ENCODE data around the gene C3orf18.

The C3orf18 gene

DNA sequence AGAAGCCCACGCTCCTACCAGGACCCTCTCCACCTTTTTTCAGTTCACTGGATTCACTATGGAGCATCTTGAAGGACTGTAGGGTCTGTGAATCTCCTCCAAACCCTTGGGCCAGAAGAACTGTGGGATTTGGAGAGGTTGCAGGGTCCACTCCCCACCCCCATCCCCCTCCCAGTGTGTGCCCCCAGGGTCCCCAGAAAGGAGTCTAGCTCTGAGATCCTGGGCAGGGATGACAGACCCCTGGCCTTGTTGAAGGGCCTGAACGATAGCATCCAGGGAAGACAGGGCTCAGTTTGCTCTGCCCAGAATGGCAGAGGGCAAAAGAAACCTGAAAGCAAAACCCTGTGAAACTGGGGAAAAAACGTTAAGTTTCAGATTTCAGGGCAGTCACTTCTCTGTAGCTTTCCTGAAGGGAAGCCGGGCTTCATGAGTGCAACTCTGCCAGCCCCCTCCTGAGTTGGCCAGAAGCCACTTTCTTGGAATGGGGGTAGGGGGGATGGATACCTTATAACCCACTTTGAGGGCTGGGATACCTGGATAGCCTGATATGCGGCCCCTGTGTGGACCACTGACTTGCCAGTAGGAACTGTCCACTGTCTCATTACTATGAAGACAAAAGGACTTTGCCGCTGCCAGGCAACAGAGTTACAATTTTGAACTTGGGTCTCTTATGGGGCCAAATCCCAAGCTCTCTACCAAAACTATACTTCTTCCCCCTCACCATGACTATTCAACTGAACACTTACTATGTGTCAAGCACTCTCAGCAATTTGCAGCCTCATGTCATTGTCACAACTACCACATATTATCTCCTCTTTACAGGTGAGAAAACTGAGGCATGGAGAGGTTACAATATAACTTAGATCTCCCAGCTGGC lies 45.7 kb upstream of the C3orf18 start:
- Histone ChIP-seq H2AFZ (ENCODE audit: low read depth) (no peak overlapping the region), H3K4me2 (peak overlapping the region; percentile 54; the same call in 1 of the 2 replicates), H4K20me1 (ENCODE audit: insufficient read depth) (no peaks in the 10 kb centered on the region), H3K27ac (no peak overlapping the region), H3K4me1 (ENCODE audit: low read depth, poor library complexity, severe bottlenecking) (peaks cover 23% of the 10 kb centered on the region), H3K79me2 (ENCODE audit: insufficient read depth, low read depth) (no peaks in the 10 kb centered on the region), H3K4me3 (IDR thresholded peaks at IDR 0.05; ENCODE audit: insufficient read depth, low read depth, low read length) (no peak overlapping the region), H3K9ac (no peak overlapping the region), H3K36me3 (ENCODE audit: insufficient read depth) (no peaks in the 10 kb centered on the region), H3K27me3 (ENCODE audit: insufficient read depth, low read depth) (no peaks in the 10 kb centered on the region)
- TF ChIP-seq, protein P1, sequence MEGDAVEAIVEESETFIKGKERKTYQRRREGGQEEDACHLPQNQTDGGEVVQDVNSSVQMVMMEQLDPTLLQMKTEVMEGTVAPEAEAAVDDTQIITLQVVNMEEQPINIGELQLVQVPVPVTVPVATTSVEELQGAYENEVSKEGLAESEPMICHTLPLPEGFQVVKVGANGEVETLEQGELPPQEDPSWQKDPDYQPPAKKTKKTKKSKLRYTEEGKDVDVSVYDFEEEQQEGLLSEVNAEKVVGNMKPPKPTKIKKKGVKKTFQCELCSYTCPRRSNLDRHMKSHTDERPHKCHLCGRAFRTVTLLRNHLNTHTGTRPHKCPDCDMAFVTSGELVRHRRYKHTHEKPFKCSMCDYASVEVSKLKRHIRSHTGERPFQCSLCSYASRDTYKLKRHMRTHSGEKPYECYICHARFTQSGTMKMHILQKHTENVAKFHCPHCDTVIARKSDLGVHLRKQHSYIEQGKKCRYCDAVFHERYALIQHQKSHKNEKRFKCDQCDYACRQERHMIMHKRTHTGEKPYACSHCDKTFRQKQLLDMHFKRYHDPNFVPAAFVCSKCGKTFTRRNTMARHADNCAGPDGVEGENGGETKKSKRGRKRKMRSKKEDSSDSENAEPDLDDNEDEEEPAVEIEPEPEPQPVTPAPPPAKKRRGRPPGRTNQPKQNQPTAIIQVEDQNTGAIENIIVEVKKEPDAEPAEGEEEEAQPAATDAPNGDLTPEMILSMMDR (conservative IDR thresholded peaks at IDR 0.05; ENCODE audit: low read depth, low read length): no peak

DNA sequence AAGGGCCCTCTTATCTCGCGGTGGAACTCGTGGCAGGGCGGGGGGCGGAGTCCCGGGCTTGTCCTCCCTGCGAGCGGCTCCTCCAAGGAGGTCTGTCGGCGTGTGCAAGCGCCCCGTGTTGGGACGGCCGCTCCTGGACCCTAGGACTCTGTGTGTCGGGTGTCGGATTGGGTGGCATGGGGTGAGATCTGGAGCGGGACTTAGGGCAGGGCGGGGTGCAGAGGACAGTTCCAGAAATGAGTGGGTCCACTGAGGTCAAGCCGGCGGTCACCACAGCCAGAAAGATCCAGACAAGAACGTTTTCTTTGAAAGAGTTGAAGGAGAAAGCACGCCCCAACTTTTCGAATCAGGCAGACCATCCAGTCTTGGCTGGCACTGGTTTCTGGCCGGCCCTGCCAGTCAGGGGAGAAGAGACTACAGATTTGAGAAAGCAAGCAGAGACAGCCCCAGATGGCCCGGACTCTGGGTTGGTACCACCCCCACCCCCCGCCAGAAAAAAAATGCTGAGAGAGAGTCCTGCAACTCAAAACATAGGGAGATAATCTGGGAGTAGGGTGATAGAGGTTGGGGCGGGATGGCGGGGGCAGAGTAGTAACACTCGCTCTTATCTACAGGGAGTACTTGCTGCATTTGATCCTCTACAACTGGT lies 44.8 kb upstream of the C3orf18 start:
- Histone ChIP-seq H3K4me3 (IDR thresholded peaks at IDR 0.05; ENCODE audit: insufficient read depth, low read depth, low read length) (no peak overlapping the region), H3K4me2 (peak overlapping the region; percentile 54; the same call in 1 of the 2 replicates), H3K27me3 (ENCODE audit: insufficient read depth, low read depth) (no peaks in the 10 kb centered on the region), H3K27ac (no peak overlapping the region), H3K4me1 (ENCODE audit: low read depth, poor library complexity, severe bottlenecking) (peaks cover 23% of the 10 kb centered on the region), H2AFZ (ENCODE audit: low read depth) (peak overlapping the region; percentile 67; the same call in 1 of the 2 replicates), H3K36me3 (ENCODE audit: insufficient read depth) (no peaks in the 10 kb centered on the region), H3K9ac (peak overlapping the region; percentile 49; the same call in 1 of the 2 replicates), H4K20me1 (ENCODE audit: insufficient read depth) (no peaks in the 10 kb centered on the region), H3K79me2 (ENCODE audit: insufficient read depth, low read depth) (no peaks in the 10 kb centered on the region)
- TF ChIP-seq, protein P1 (conservative IDR thresholded peaks at IDR 0.05; ENCODE audit: low read depth, low read length): no peak

DNA sequence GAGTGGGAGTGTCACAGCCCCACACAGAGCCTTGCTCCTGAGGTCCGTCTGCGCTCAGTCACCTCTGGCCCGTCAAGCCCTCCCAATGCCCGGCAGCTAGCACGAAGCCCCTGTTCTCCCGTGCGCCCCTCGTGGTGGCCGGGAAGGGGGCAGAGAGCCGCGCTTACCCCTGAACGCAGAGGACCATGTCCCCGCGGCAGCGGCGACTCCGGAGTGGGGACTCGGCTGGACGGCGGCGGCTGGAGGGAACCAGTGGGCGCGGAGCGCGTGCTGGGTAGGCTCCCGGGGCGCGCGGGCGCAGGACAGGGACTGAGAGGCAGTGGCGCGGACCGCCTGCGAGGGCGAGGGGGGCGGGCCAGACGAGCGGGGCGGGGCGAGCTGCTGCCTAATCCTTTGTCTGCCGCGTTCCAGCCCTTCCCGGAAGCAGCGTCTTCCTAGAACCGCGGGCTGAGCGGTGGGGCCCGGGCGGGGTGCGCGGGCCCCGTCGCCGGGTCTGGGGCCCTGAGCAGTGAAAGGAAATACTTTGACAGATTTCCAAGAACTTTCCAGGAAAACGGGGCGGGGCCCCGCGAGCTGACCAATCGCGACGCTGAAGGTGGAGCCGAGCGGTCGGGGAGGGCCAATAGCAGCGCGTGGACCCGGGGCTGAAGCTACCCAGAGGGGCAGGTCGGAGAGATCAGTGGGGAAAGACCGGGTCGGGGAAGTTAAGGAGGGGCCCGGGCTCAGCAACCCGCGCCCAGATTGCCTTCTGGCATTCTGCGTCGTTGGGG lies 44.1 kb upstream of the C3orf18 start, which contains the start of gene CISH:
Gene CISH, minus strand, starts transcription at position 311 of the 770 bp plus-strand sequence. Its CDS starts 124 bp downstream, at position 187.
- H3K4me1 ChIP-seq (ENCODE audit: low read depth, poor library complexity, severe bottlenecking): peaks cover 23% of the 10 kb centered on the region
- H3K9ac ChIP-seq: peak within 1 kb of the TSS; percentile 49; the same call in 1 of the 2 replicates
- no peak within 1 kb of the TSS for H3K4me3 ChIP-seq (IDR thresholded peaks at IDR 0.05; ENCODE audit: insufficient read depth, low read depth, low read length)
- H3K27ac ChIP-seq: no peak within 1 kb of the TSS; the same call in 1 of the 2 replicates
- TF ChIP-seq, protein P1 (conservative IDR thresholded peaks at IDR 0.05; ENCODE audit: low read depth, low read length): 0 out of 2 replicates have a peak, but pooled peaks have one; percentile 19
- no peaks in the 10 kb centered on the region for H3K27me3 ChIP-seq (ENCODE audit: insufficient read depth, low read depth)
- H4K20me1 ChIP-seq (ENCODE audit: insufficient read depth): no peaks in the 10 kb centered on the region
- H3K4me2 ChIP-seq: peak within 1 kb of the TSS; percentile 54
- H3K36me3 ChIP-seq (ENCODE audit: insufficient read depth): no peaks in the 10 kb centered on the region
- H2AFZ ChIP-seq (ENCODE audit: low read depth): peak within 1 kb of the TSS; percentile 67
- H3K79me2 ChIP-seq (ENCODE audit: insufficient read depth, low read depth): no peaks in the 10 kb centered on the region

DNA sequence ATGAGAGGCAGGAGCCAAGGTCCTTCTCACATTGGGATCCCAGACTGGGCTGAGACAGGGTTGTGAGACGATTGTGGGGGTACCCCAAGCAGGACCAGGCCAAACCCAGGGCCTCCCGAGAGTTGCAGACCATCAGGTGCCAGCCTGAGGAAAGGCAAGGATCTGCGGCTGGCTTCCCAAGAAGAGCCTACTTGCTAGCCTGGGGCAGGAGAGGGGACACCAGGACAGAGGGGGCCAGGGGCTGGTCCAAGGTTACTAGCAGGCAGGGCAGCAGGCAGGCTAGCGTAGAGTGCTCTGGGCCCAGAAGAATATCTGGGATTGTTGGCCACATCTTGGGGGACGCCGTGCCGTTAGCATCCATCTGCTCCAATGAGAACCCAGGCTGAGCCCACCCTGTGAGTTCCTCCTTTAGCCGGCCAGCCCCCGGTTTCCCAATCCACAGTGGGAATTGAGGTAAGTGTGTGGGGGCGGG lies 43.5 kb upstream of the C3orf18 start:
- H3K4me1 ChIP-seq (ENCODE audit: low read depth, poor library complexity, severe bottlenecking): peaks cover 23% of the 10 kb centered on the region
- H3K4me2 ChIP-seq: peak overlapping the region; percentile 54
- H4K20me1 ChIP-seq (ENCODE audit: insufficient read depth): no peaks in the 10 kb centered on the region
- H3K27ac ChIP-seq: no peak overlapping the region
- H2AFZ ChIP-seq (ENCODE audit: low read depth): peak overlapping the region; percentile 67
- no peaks in the 10 kb centered on the region for H3K79me2 ChIP-seq (ENCODE audit: insufficient read depth, low read depth)
- H3K27me3 ChIP-seq (ENCODE audit: insufficient read depth, low read depth): no peaks in the 10 kb centered on the region
- peak overlapping the region; percentile 49; the same call in 1 of the 2 replicates for H3K9ac ChIP-seq
- TF ChIP-seq, protein P1 (conservative IDR thresholded peaks at IDR 0.05; ENCODE audit: low read depth, low read length): no peak
- H3K36me3 ChIP-seq (ENCODE audit: insufficient read depth): no peaks in the 10 kb centered on the region
- no peak overlapping the region for H3K4me3 ChIP-seq (IDR thresholded peaks at IDR 0.05; ENCODE audit: insufficient read depth, low read depth, low read length)

All from KMS-11 (cell line).